Nephron (organoid): Measurements from ENCODE around the gene ZNF423.

ENCODE experiments used
- H3K27ac Mint-ChIP-seq, 3 experiments: 2 replicates each; pipeline ENCODE4 v1.8.0; 2020; ENCODE audit warnings: mixed read lengths in 3 of 3, mild to moderate bottlenecking in 2 of 3, moderate library complexity in 1 of 3
- H3K27me3 Mint-ChIP-seq: 2 replicates; pipeline ENCODE4 v1.8.0; 2021; ENCODE audit warnings: low read depth, mild to moderate bottlenecking, moderate library complexity, mixed read lengths
- H3K36me3 Mint-ChIP-seq: 2 replicates; pipeline ENCODE4 v1.8.0; 2020; ENCODE audit warnings: low read depth, mixed read lengths
- H3K4me1 Mint-ChIP-seq: 2 replicates; pipeline ENCODE4 v1.8.0; 2020; ENCODE audit warnings: mixed read lengths
- H3K4me3 Mint-ChIP-seq, 3 experiments: 2 replicates each; pipeline ENCODE4 v1.8.0; 2020; ENCODE audit warnings: mild to moderate bottlenecking in 3 of 3, mixed read lengths in 3 of 3, moderate library complexity in 2 of 3
- H3K9me3 Mint-ChIP-seq: 2 replicates; pipeline ENCODE4 v1.8.0; 2020; ENCODE audit warnings: mixed read lengths
- TF ChIP-seq, protein P1 (sequence below), 3 experiments: fragments of 200-600 bp; sonication (generic); IDR thresholded peaks; one replicate each; pipeline ENCODE4 v1.5.0; 2021; ENCODE audit warnings: antibody characterized with exemption in 3 of 3; ENCODE audit not compliant: unreplicated experiment in 3 of 3

ZNF423 gene

DNA sequence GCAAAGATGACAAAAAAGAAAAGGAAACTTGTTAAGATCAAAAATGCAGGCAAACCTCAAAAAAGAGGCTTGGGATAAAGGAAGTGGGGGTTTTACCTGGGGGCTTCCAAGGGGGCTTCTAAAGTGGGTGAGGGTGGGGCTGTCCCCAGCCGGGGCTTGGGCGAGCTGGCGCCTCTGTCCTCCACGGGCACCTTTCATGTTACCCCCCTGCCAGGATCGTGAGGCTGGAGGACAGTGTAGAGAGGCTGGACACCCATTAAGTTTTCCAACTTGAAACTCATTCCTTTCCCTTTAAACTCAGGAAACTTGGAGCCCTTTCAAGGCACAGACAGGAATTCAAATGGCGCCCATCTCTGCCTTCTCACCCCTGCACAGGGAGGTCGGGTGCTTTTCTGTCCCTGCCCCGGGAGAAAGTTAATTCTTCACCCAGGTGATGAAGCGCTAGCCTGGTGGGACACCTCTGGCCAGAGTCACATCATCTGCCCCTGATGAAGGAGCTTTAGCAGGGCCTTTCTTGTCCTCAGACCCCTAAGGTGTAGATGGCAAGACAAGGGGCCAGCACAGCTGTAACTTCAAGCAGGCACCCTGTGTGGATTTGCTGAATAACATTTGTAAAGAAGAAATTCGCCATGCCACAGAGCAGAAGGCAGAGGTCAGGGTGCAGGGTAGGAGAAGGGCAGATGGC, 395.0 kb downstream of the ZNF423 start:
- no peaks in the 10 kb centered on the region for H3K9me3 Mint-ChIP-seq
- H3K4me1 Mint-ChIP-seq: peaks cover 9% of the 10 kb centered on the region
- H3K4me3 Mint-ChIP-seq: no peak overlapping the region
- TF ChIP-seq, protein P1, sequence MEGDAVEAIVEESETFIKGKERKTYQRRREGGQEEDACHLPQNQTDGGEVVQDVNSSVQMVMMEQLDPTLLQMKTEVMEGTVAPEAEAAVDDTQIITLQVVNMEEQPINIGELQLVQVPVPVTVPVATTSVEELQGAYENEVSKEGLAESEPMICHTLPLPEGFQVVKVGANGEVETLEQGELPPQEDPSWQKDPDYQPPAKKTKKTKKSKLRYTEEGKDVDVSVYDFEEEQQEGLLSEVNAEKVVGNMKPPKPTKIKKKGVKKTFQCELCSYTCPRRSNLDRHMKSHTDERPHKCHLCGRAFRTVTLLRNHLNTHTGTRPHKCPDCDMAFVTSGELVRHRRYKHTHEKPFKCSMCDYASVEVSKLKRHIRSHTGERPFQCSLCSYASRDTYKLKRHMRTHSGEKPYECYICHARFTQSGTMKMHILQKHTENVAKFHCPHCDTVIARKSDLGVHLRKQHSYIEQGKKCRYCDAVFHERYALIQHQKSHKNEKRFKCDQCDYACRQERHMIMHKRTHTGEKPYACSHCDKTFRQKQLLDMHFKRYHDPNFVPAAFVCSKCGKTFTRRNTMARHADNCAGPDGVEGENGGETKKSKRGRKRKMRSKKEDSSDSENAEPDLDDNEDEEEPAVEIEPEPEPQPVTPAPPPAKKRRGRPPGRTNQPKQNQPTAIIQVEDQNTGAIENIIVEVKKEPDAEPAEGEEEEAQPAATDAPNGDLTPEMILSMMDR (IDR thresholded peaks at IDR 0.05; ENCODE audit: unreplicated experiment in 3 of 3): no peak
- H3K27ac Mint-ChIP-seq: no peak overlapping the region
- H3K27me3 Mint-ChIP-seq: peaks cover 53% of the 10 kb centered on the region
- H3K36me3 Mint-ChIP-seq: no peaks in the 10 kb centered on the region

DNA sequence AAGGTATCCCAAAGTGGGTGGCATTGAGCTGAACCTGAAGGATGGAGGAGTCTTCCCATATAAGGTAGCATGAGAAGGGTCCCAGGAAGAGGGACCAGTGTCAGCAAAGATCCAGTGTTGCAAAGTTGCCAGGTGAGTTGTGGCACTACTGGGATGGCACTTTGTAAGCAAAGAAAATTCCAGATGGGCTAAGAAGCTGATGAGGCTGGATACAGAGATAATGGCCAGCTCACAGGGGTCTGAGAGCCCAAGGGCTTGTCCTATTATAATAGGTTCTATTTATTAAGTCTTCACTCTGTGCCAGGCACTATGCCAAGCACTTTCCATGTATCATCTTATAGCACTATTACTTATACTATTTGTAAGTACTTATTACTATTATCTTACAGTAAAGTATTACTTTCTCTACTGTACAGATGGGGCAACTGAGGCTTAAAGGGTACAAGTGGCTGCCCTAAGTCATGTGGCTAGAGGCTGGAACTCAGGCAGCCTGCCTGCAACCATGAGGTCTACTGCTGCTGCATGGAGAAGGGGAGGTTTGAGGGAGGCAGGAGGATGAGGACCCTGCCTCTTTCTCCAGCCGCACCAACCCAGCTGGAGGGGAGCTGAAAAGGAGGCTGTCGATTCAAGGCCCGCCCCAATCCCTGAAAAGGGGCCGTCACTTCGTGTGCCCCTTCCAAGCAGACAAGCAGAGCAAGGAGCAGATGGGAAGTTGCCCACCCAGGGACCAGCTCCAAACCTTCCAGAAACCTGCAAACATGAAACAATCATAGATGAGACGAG, 395.8 kb downstream of the ZNF423 start:
- Mint-ChIP-seq H3K36me3 (no peaks in the 10 kb centered on the region), H3K27ac (no peak overlapping the region), H3K9me3 (no peaks in the 10 kb centered on the region), H3K27me3 (peaks cover 45% of the 10 kb centered on the region), H3K4me3 (no peak overlapping the region), H3K4me1 (peaks cover 9% of the 10 kb centered on the region)
- TF ChIP-seq, protein P1 (IDR thresholded peaks at IDR 0.05; ENCODE audit: unreplicated experiment in 3 of 3): no peak

GRCh38 chr16:49458656-49459445, 397.1 kb downstream of the ZNF423 start:
- Mint-ChIP-seq H3K36me3 (no peaks in the 10 kb centered on the region), H3K9me3 (no peaks in the 10 kb centered on the region), H3K27me3 (peaks cover 33% of the 10 kb centered on the region), H3K4me1 (peaks cover 4% of the 10 kb centered on the region), H3K4me3 (no peak overlapping the region), H3K27ac (no peak overlapping the region)
- TF ChIP-seq, protein P1 (IDR thresholded peaks at IDR 0.05; ENCODE audit: unreplicated experiment in 3 of 3): no peak

DNA sequence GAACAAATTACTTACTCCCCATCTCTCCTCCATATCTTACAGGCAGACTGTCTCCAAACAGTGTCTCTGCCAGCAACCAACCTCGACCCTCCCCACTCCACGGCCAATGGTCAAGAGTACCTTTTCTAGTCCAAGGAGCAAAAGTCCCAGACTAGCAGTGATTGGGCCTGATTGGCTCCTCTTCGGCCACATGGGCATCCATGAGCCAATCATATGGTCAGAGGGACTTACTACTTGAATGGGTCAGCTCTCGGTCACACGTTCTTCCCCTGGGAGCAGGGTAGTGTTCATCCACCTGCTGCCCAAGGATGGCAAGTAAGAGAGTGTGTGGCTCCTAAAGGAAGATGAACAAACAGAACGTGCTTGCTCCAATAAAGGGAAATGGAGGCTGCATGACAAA, 397.7 kb downstream of the ZNF423 start:
- no peaks in the 10 kb centered on the region for H3K36me3 Mint-ChIP-seq
- peaks cover 4% of the 10 kb centered on the region for H3K4me1 Mint-ChIP-seq
- no peaks in the 10 kb centered on the region for H3K9me3 Mint-ChIP-seq
- TF ChIP-seq, protein P1 (IDR thresholded peaks at IDR 0.05; ENCODE audit: unreplicated experiment in 3 of 3): no peak
- no peak overlapping the region for H3K27ac Mint-ChIP-seq
- no peak overlapping the region for H3K4me3 Mint-ChIP-seq
- H3K27me3 Mint-ChIP-seq: peaks cover 27% of the 10 kb centered on the region

- no peak overlapping the region for H3K4me3 Mint-ChIP-seq
- no peaks in the 10 kb centered on the region for H3K9me3 Mint-ChIP-seq
- no peak overlapping the region for H3K27ac Mint-ChIP-seq
- TF ChIP-seq, protein P1 (IDR thresholded peaks at IDR 0.05; ENCODE audit: unreplicated experiment in 3 of 3): no peak
- H3K36me3 Mint-ChIP-seq: no peaks in the 10 kb centered on the region
- peaks cover 6% of the 10 kb centered on the region for H3K4me1 Mint-ChIP-seq
- peaks cover 21% of the 10 kb centered on the region for H3K27me3 Mint-ChIP-seq
Measured at GRCh38 chr16:49457196-49457595, 398.7 kb downstream of the ZNF423 start.
